Measurements from ENCODE around the gene ASCL1. TPM values are rescaled to one million over a fixed set of nuclear protein-coding genes. Genes with fewer than 3 reads are reported as not detected.

ASCL1 gene
- 25.2 and 26.4 TPM in 2 replicates for total RNA-seq (2013; cell fraction: nucleolus; rRNA removed)
- total RNA-seq (2014; rRNA removed) (18.2 and 18.4 TPM in 2 replicates), total RNA-seq (2014; rRNA removed; fragmentation: Illumina TruSeq; extraction: Trizol) (11.2 and 12.6 TPM in 2 replicates), total RNA-seq (2021) (20.2 and 21.4 TPM in 2 replicates), polyA plus RNA-seq (2011; rRNA removed) (56.2 and 61.1 TPM in 2 replicates), polyA plus RNA-seq (2014; fragmentation: Illumina TruSeq; extraction: Trizol) (19.3 and 19.6 TPM in 2 replicates), polyA plus RNA-seq (2014; fragmentation: Nextera tagmentation; extraction: Ambion mirVana) (10 to 100 TPM; 10.6 to 11.3 TPM), polyA plus RNA-seq (2014; rRNA removed) (21.8 and 26.8 TPM in 2 replicates), polyA plus RNA-seq (2016; fragmentation: Nextera tagmentation; extraction: Ambion mirVana) (10 to 100 TPM; 31.1 to 34.1 TPM), polyA minus RNA-seq (2011; rRNA and poly(A)+ RNA removed) (24.4 and 31.1 TPM in 2 replicates), Bru-seq, nascent RNA (percentile 90 among the genes with signal in this experiment), BruChase-seq, experiment 1, labeled RNA remaining after a 6-hour chase (percentile 82 among the genes with signal in this experiment), BruChase-seq, experiment 2, labeled RNA remaining after a 2-hour chase (percentile 94 among the genes with signal in this experiment)
- polyA plus RNA-seq (2011; ENCODE audit: low read depth), result 0.72 TPM
- 68.1 and 75.3 TPM in 2 replicates for polyA plus RNA-seq (2011; cell fraction: cytosol; rRNA removed)
- polyA plus RNA-seq (2011; cell fraction: nucleus; rRNA removed), result 32.5 and 37.1 TPM in 2 replicates
- 0.96 and 1.8 TPM in 2 replicates for polyA plus RNA-seq (2012)
- 16.3 and 19.0 TPM in 2 replicates for polyA minus RNA-seq (2011; cell fraction: cytosol; rRNA and poly(A)+ RNA removed)
- 16.0 and 22.7 TPM in 2 replicates for polyA minus RNA-seq (2011; cell fraction: nucleus; rRNA and poly(A)+ RNA removed)
- long read RNA-seq, experiment 1, transcript ASCL1-201 (2 exons, 2,472 nt), result major isoform, 68 of 68 reads
- long read RNA-seq, experiment 1, partial matches to known transcripts, result 0 of 68 reads
- long read RNA-seq, experiment 1, other reads (novel, unspliced or antisense), result 0 of 68 reads
- long read RNA-seq, experiment 2, transcript ASCL1-201 (2 exons, 2,472 nt), result major isoform, 26 of 31 reads
- long read RNA-seq, experiment 2, partial matches to known transcripts, result 0 of 31 reads
- long read RNA-seq, experiment 2, other reads (novel, unspliced or antisense), result 5 of 31 reads

DNA sequence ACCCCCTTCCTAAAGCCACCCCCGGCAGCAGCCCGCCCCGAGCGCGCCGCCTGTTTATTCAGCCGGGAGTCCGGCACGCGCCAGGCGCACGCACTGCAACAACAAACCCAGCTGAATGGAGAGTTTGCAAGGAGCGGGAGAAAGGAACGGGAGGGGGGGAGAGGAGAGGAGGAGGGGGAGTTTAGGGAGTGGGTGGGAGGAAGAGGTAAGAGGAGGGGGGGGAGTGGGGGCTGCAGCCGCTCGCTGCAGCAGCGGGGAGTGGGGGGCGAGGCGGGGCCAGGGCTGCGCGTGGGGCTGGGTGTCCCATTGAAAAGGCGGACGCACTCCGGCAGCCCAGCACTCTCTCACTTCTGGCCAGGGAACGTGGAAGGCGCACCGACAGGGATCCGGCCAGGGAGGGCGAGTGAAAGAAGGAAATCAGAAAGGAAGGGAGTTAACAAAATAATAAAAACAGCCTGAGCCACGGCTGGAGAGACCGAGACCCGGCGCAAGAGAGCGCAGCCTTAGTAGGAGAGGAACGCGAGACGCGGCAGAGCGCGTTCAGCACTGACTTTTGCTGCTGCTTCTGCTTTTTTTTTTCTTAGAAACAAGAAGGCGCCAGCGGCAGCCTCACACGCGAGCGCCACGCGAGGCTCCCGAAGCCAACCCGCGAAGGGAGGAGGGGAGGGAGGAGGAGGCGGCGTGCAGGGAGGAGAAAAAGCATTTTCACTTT, at the start of gene ASCL1:
Gene ASCL1 (plus strand): TSS at position 336 of the 712 bp plus-strand sequence. CDS start 571 bp downstream, outside the sequence.
- peak within 1 kb of the TSS; percentile 93 for H3K4me2 ChIP-seq (ENCODE audit: control insufficient read depth, insufficient read depth)
- H2AFZ ChIP-seq (ENCODE audit: control insufficient read depth, low read depth, low read length), result peak within 1 kb of the TSS; percentile 76
- FAIRE-seq (peak; percentile 59), DNase-seq (ENCODE audit: low read depth, low spot score) (no peak), ATAC-seq (peak; percentile 42)
- peaks cover 0 to 24% of the 10 kb centered on the region in 2 experiments; a peak in 2 of 4 replicates for H3K27me3 ChIP-seq (replicated peaks in 1 of 2; ENCODE audit: control insufficient read depth in 2 of 2, insufficient read depth in 2 of 2, low read length in 1 of 2)
- no TSS peak for BruUV-seq (replicated peaks)
- in situ Hi-C loops (cut with MboI), result no loop called here
- H3K4me1 ChIP-seq (ENCODE audit: control insufficient read depth, insufficient read depth, low read length), result peaks cover 8% of the 10 kb centered on the region
- H3K36me3 ChIP-seq (ENCODE audit: control insufficient read depth in 2 of 2, insufficient read depth in 2 of 2, low read length in 1 of 2), result no peaks in the 10 kb centered on the region
- H3K9me3 ChIP-seq (replicated peaks; ENCODE audit: control insufficient read depth, insufficient read depth, low read length), result no peaks in the 10 kb centered on the region; the same call in 2 of the 3 replicates
- no peak within 1 kb of the TSS; the same call in 1 of the 2 replicates for H3K9ac ChIP-seq (ENCODE audit: control insufficient read depth, insufficient read depth, low read length)
- CTCF ChIA-PET, result interaction anchor here (0.6 to 1.2 kb wide), 3 partner anchors 74 to 187 kb away, joined by 3 to 4 read pairs (median 3); no protein-coding TSS in a partner anchor
- RAD21 ChIA-PET (ENCODE audit: unreplicated experiment), result interaction anchor here (0.8 to 5.6 kb wide), 6 partner anchors 35 to 224 kb away, joined by 3 to 54 read pairs (median 5); no protein-coding TSS in a partner anchor
- SMC1A ChIA-PET (ENCODE audit: uncharacterized antibody, unreplicated experiment), result interaction anchor here (1.0 to 2.3 kb wide), 4 partner anchors 18 to 148 kb away, joined by 3 to 9 read pairs (median 4); no protein-coding TSS in a partner anchor
- no peaks in the 10 kb centered on the region for H3K79me2 ChIP-seq (ENCODE audit: control insufficient read depth, insufficient read depth, low read length)
- peak within 1 kb of the TSS; percentile 81 for H3K4me3 ChIP-seq
- no peaks in the 10 kb centered on the region for H4K20me1 ChIP-seq (ENCODE audit: control insufficient read depth, insufficient read depth)
- POLR2A ChIA-PET, result interaction anchor here (0.6 to 1.3 kb wide), 2 partner anchors 17 to 19 kb away, joined by 3 read pairs; no protein-coding TSS in a partner anchor
- H3K27ac ChIP-seq (ENCODE audit: control insufficient read depth, insufficient read depth), result no peak within 1 kb of the TSS
- WGBS (ENCODE audit: insufficient coverage, insufficient replicate concordance, low lambda C conversion rate, missing lambda C conversion rate), result 5% methylated on average over 30 of the region's 52 CpGs
- intact Hi-C loops (cut with micrococcal nuclease; ENCODE audit: unreplicated experiment), result loop anchor here (2.0 to 5.0 kb wide), 3 partner anchors 157 to 485 kb away; no protein-coding TSS in a partner anchor
- TF ChIP-seq TCF12 (IDR thresholded peaks at IDR 0.05; ENCODE audit: low read depth, low read length), result no peak
- TF ChIP-seq CHD2 (IDR thresholded peaks at IDR 0.05; ENCODE audit: borderline replicate concordance, low read depth, low read length), result 0 out of 2 replicates have a peak, but pooled peaks have one; percentile 39
- peak; percentile 41; the same call in 1 of the 2 replicates for TF ChIP-seq SPI1 (IDR thresholded peaks at IDR 0.05; ENCODE audit: borderline replicate concordance, insufficient read depth, low read depth, low read length)
- TF ChIP-seq ASH2L (IDR thresholded peaks at IDR 0.05; ENCODE audit: borderline replicate concordance, low read depth), result no peak
- TF ChIP-seq YY1 (IDR thresholded peaks at IDR 0.05; ENCODE audit: low read depth, low read length), result 0 out of 2 replicates have a peak, but pooled peaks have one; percentile 7
- peak; percentile 11; the same call in 1 of the 2 replicates for TF ChIP-seq RAD21 (IDR thresholded peaks at IDR 0.05; ENCODE audit: insufficient read depth, low read depth, low read length)
- peak; percentile 42; the same call in 1 of the 2 replicates for TF ChIP-seq MXI1 (IDR thresholded peaks at IDR 0.05; ENCODE audit: low read depth, low read length)
- TF ChIP-seq ATF7 (IDR thresholded peaks at IDR 0.05; ENCODE audit: low read depth), result peak; percentile 30; the same call in 1 of the 2 replicates
- TF ChIP-seq CEBPB (IDR thresholded peaks at IDR 0.05; ENCODE audit: borderline replicate concordance in 1 of 2, low read depth in 2 of 2, low read length in 2 of 2), result no peak
- TF ChIP-seq POLR2AphosphoS5 (IDR thresholded peaks at IDR 0.05; ENCODE audit: low read length), result peak; percentile 58; the same call in 1 of the 2 replicates
- TF ChIP-seq POU2F2 (IDR thresholded peaks at IDR 0.05; ENCODE audit: borderline replicate concordance, low read depth, low read length), result 0 out of 3 replicates have a peak, but pooled peaks have one; percentile 14
- TF ChIP-seq HDAC6 (IDR thresholded peaks at IDR 0.05; ENCODE audit: unreplicated experiment), result peak; percentile 38
- TF ChIP-seq SIN3A (IDR thresholded peaks at IDR 0.05; ENCODE audit: low read depth, low read length), result 0 out of 2 replicates have a peak, but pooled peaks have one; percentile 23
- peak; percentile 80; the same call in 1 of the 2 replicates for TF ChIP-seq MAX (IDR thresholded peaks at IDR 0.05; ENCODE audit: low read depth, low read length)
- TF ChIP-seq TCF3 (IDR thresholded peaks at IDR 0.05; ENCODE audit: borderline replicate concordance, insufficient read depth, low read depth, low read length), result no peak
- no peak for TF ChIP-seq FOXM1 (IDR thresholded peaks at IDR 0.05; ENCODE audit: low read depth, low read length)
- TF ChIP-seq MTA2 (IDR thresholded peaks at IDR 0.05; ENCODE audit: low read depth), result no peak
- TF ChIP-seq ZNF384 (IDR thresholded peaks at IDR 0.05; ENCODE audit: borderline replicate concordance, low read depth, low read length), result peak; percentile 92
